Upper lobe of left lung (tissue), 4 donors: ENCODE results near the gene DMAC2.

Source experiments
- CTCF ChIP-seq, 6 experiments: fragments of 450-650 bp in 4 of 6; fragments of 200-600 bp in 2 of 6; sonication (generic) in 2 of 6; IDR thresholded peaks; one replicate each; pipeline ENCODE4 v1.5.1; 2016 to 2019; ENCODE audit warnings: antibody characterized with exemption in 6 of 6
- EP300 ChIP-seq, 4 donors: sonication (generic); formaldehyde crosslinking; IDR thresholded peaks; one replicate each; pipeline ENCODE4 v1.5.1; 2017; ENCODE audit warnings: antibody characterized with exemption in 4 of 4, control low read depth in 2 of 4

- peak in 3 of 6 experiments; percentile 27 to 49 (median 39) for TF ChIP-seq CTCF (IDR thresholded peaks at IDR 0.05)
- peak in 1 of 4 donors; percentile 53 for TF ChIP-seq EP300 (IDR thresholded peaks at IDR 0.05)
These were observed 42.3 kb downstream of the DMAC2 start, which contains the start of the genes BCKDHA and EXOSC5 for GRCh38 chr19:41397086-41398049.
